ENCODE results near the gene SERTM2.

Gene SERTM2

DNA sequence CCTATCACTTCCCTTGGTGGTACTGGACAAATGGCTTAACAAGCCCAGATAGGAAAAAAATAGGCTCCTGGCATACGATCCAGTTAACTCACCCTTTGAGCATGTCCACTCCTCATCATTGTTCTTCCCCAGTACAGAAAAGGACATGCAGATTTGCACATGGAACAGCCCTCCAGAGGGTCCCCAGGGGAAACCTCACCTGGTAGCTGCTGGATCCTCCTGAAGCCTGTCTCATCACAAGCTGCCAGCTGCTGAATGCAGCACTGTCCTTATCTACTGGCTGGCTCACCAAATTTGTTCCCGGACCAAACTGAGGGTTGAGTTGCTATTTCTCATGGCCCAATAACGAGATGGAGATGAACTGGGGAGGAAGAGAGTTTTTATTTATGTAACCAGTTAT is 49.4 kb downstream of the SERTM2 start:
- DNase-seq (ENCODE audit: low spot score), result no peak

DNA sequence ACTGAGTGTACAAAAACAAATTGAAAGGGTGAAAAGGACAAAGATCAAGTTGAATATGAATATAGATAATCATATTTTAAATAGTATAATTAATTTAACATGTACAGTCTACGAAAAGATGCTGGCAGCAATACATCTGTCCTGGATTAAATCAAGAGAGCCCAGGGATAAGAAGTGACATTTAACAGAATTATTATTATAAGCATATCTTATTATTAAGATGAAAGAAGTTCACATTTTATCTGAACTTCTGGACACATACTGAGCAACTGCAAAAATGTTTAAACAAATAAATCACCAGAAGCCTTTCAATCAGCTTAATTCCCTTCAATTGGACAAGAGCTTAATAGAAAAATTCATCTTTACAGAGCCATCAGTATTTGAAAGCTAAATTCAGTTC is 50.4 kb downstream of the SERTM2 start:
- DNase-seq (ENCODE audit: low spot score), result no peak

- DNase-seq (ENCODE audit: low spot score), result no peak
Observed at GRCh38 chrX:111567542-111568255, 56.3 kb downstream of the SERTM2 start.

GRCh38 chrX:111568354-111568753 is 56.9 kb downstream of the SERTM2 start:
- peak; percentile 10 for DNase-seq (ENCODE audit: low spot score)

GRCh38 chrX:111568817-111569216 is 57.4 kb downstream of the SERTM2 start:
- no peak for DNase-seq (ENCODE audit: low spot score)

All from cerebellar cortex (tissue), 1 donor.